Neural crest cell (in vitro differentiated cells): Measurements from ENCODE around the gene RBM27. TPM values are rescaled to one million over a fixed set of nuclear protein-coding genes. Genes with fewer than 3 reads are reported as not detected.
"Not testable (repeated sequence)": the region's sequence is repeated elsewhere in the genome, so short reads cannot be mapped to it uniquely, and the experiment has no call there.

Experiments used
- DNase-seq: peaks from one replicate; pipeline ENCODE4 v3.0.0; 2021; ENCODE audit warnings: low read depth, mixed read lengths, low spot score
- H3K27ac Mint-ChIP-seq: one replicate; pipeline ENCODE4 v1.8.0; 2021; ENCODE audit warnings: mild to moderate bottlenecking, mixed read lengths; ENCODE audit not compliant: unreplicated experiment
- H3K27me3 Mint-ChIP-seq: 2 replicates; pipeline ENCODE4 v1.8.0; 2021; ENCODE audit warnings: low read depth, mild to moderate bottlenecking, mixed read lengths
- H3K36me3 Mint-ChIP-seq: 2 replicates; pipeline ENCODE4 v1.8.0; 2021; ENCODE audit warnings: low read depth, mild to moderate bottlenecking, mixed read lengths
- H3K4me1 Mint-ChIP-seq: 2 replicates; pipeline ENCODE4 v1.8.0; 2021; ENCODE audit warnings: mixed read lengths
- H3K4me3 Mint-ChIP-seq: one replicate; pipeline ENCODE4 v1.8.0; 2021; ENCODE audit warnings: mild to moderate bottlenecking, mixed read lengths
- H3K9me3 Mint-ChIP-seq: 2 replicates; pipeline ENCODE4 v1.8.0; 2021; ENCODE audit warnings: mixed read lengths
- CTCF ChIP-seq: fragments of 200-600 bp; sonication (generic); conservative IDR thresholded peaks from 2 replicates; pipeline ENCODE4 v1.5.0; 2021; ENCODE audit warnings: antibody characterized with exemption, mild to moderate bottlenecking
- total RNA-seq: library from RNA; stranded (reverse); gene quantifications from 2 replicates; pipeline ENCODE4 v1.2.1, GENCODE V29; 2021

The RBM27 gene
- total RNA-seq, 1 donor from 2014 or later: 21.8 TPM

- Mint-ChIP-seq H3K4me3 (no peak overlapping the region), H3K27ac (no peak overlapping the region), H3K36me3 (no peaks in the 10 kb centered on the region), H3K4me1 (no peaks in the 10 kb centered on the region), H3K9me3 (no peaks in the 10 kb centered on the region), H3K27me3 (peaks cover 13% of the 10 kb centered on the region)
- no peak for DNase-seq
- no peak for TF ChIP-seq CTCF
Measured at GRCh38 chr5:146188358-146188757, 15.0 kb upstream of the RBM27 start.

- H3K27ac Mint-ChIP-seq: no peak overlapping the region
- no peak for DNase-seq
- TF ChIP-seq CTCF: no peak
- H3K36me3 Mint-ChIP-seq: no peaks in the 10 kb centered on the region
- H3K4me3 Mint-ChIP-seq: no peak overlapping the region
- peaks cover 14% of the 10 kb centered on the region for H3K27me3 Mint-ChIP-seq
- no peaks in the 10 kb centered on the region for H3K4me1 Mint-ChIP-seq
- H3K9me3 Mint-ChIP-seq: no peaks in the 10 kb centered on the region
Measured at GRCh38 chr5:146192571-146193043, 10.8 kb upstream of the RBM27 start.

- Mint-ChIP-seq H3K27me3 (peaks cover 9% of the 10 kb centered on the region), H3K9me3 (no peaks in the 10 kb centered on the region), H3K4me3 (no peak overlapping the region), H3K27ac (no peak overlapping the region), H3K4me1 (no peaks in the 10 kb centered on the region), H3K36me3 (no peaks in the 10 kb centered on the region)
- TF ChIP-seq CTCF: no peak
- no peak for DNase-seq
Measured at GRCh38 chr5:146193285-146193684, 10.1 kb upstream of the RBM27 start.

GRCh38 chr5:146194997-146195396, 8.4 kb upstream of the RBM27 start:
- H3K36me3 Mint-ChIP-seq, H3K27me3 Mint-ChIP-seq, H3K4me1 Mint-ChIP-seq, H3K4me3 Mint-ChIP-seq, H3K27ac Mint-ChIP-seq, DNase-seq, H3K9me3 Mint-ChIP-seq: not testable (repeated sequence)

- Mint-ChIP-seq H3K4me1 (peaks cover 4% of the 10 kb centered on the region), H3K9me3 (no peaks in the 10 kb centered on the region), H3K27me3 (peaks cover 4% of the 10 kb centered on the region)
Measured at GRCh38 chr5:146196459-146197048, 6.9 kb upstream of the RBM27 start.

More at GRCh38 chr5:146196459-146197048, 6.9 kb upstream of the RBM27 start:
- Mint-ChIP-seq H3K27ac (no peak overlapping the region), H3K4me3 (no peak overlapping the region), H3K36me3 (no peaks in the 10 kb centered on the region)
- DNase-seq: no peak
- TF ChIP-seq CTCF: no peak
